Measurements from ENCODE around the gene ANKRD6.

ANKRD6 gene

DNA sequence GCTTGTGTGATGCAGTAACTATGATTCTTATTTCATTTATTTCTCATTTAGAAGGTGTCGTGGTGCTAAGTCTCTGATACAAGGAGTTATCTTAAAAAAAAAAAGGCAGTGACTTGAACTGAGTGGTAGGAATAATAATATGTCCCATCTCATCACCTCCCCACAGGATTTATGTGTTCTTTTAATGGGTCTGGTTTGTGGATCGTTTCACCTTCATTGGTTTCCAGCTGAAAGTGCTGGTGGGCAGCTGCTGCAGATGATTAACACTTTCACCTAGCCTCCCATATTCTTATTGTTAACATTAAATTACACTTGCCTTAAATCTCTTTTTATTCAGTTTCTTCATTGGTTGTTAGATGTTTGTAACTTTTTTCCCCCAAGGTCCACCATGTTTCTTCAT is 68.8 kb downstream of the ANKRD6 start:
- Histone ChIP-seq H3K27me3 (replicated peaks; ENCODE audit: control insufficient read depth, insufficient read depth, low read length, poor library complexity, severe bottlenecking) (no peaks in the 10 kb centered on the region), H3K36me3 (ENCODE audit: control insufficient read depth, insufficient read depth, low read length) (no peaks in the 10 kb centered on the region), H3K9me3 (ENCODE audit: control insufficient read depth, low read length) (no peaks in the 10 kb centered on the region), H3K4me3 (ENCODE audit: insufficient read depth, low read depth, low read length, poor library complexity, severe bottlenecking) (no peak overlapping the region), H3K4me1 (ENCODE audit: control insufficient read depth, insufficient read depth, low read length, poor library complexity, severe bottlenecking) (no peaks in the 10 kb centered on the region), H3K27ac (ENCODE audit: insufficient read depth, low read length, poor library complexity, severe bottlenecking) (no peak overlapping the region)
- no peak for DNase-seq

DNA sequence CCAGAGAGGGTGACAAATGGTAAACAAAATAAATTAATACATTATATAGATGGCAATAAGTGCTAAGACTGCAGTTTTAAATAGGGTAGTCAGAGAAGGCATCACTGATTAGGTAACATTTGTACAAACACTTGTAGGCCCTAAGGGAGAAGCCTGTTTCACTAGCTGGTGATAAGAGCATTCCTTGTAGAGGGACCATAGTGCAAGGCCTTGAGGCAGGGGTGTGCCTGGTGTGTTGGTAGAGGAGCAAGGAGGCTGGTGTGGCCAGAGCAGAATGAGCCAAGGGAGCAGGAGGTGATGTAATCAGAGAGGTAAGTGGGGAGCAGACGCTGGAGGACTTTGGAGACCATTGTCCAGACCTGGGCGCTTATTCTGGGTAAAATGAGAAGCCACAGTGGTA is 70.7 kb downstream of the ANKRD6 start:
- H3K9me3 ChIP-seq (ENCODE audit: control insufficient read depth, low read length) = no peaks in the 10 kb centered on the region
- no peaks in the 10 kb centered on the region for H3K36me3 ChIP-seq (ENCODE audit: control insufficient read depth, insufficient read depth, low read length)
- no peak overlapping the region for H3K27ac ChIP-seq (ENCODE audit: insufficient read depth, low read length, poor library complexity, severe bottlenecking)
- no peak for DNase-seq
- no peaks in the 10 kb centered on the region for H3K4me1 ChIP-seq (ENCODE audit: control insufficient read depth, insufficient read depth, low read length, poor library complexity, severe bottlenecking)
- no peaks in the 10 kb centered on the region for H3K27me3 ChIP-seq (replicated peaks; ENCODE audit: control insufficient read depth, insufficient read depth, low read length, poor library complexity, severe bottlenecking)
- no peak overlapping the region for H3K4me3 ChIP-seq (ENCODE audit: insufficient read depth, low read depth, low read length, poor library complexity, severe bottlenecking)

DNA sequence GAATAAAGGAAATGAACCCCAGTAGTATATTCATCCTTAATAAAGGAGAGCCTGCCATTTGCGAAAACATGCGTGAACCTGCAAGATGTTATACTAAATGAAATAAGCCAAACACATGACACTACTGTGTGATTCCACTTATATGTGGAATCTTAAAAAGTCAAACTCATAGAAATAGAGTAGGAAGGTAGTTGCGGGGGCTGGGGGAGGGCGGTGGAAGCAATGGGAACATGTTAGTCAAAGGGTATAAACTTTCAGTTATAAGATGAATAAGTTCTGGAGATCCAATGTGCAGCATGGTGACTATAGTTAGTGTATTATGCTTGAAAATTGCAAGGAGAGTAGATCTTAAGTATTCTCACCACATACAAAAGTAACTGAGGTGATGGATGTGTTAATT is 72.9 kb downstream of the ANKRD6 start:
- H3K4me1 ChIP-seq (ENCODE audit: control insufficient read depth, insufficient read depth, low read length, poor library complexity, severe bottlenecking) = no peaks in the 10 kb centered on the region
- DNase-seq = no peak
- H3K4me3 ChIP-seq (ENCODE audit: insufficient read depth, low read depth, low read length, poor library complexity, severe bottlenecking) = no peak overlapping the region
- H3K36me3 ChIP-seq (ENCODE audit: control insufficient read depth, insufficient read depth, low read length) = no peaks in the 10 kb centered on the region
- no peak overlapping the region for H3K27ac ChIP-seq (ENCODE audit: insufficient read depth, low read length, poor library complexity, severe bottlenecking)
- no peaks in the 10 kb centered on the region for H3K27me3 ChIP-seq (replicated peaks; ENCODE audit: control insufficient read depth, insufficient read depth, low read length, poor library complexity, severe bottlenecking)
- no peaks in the 10 kb centered on the region for H3K9me3 ChIP-seq (ENCODE audit: control insufficient read depth, low read length)

DNA sequence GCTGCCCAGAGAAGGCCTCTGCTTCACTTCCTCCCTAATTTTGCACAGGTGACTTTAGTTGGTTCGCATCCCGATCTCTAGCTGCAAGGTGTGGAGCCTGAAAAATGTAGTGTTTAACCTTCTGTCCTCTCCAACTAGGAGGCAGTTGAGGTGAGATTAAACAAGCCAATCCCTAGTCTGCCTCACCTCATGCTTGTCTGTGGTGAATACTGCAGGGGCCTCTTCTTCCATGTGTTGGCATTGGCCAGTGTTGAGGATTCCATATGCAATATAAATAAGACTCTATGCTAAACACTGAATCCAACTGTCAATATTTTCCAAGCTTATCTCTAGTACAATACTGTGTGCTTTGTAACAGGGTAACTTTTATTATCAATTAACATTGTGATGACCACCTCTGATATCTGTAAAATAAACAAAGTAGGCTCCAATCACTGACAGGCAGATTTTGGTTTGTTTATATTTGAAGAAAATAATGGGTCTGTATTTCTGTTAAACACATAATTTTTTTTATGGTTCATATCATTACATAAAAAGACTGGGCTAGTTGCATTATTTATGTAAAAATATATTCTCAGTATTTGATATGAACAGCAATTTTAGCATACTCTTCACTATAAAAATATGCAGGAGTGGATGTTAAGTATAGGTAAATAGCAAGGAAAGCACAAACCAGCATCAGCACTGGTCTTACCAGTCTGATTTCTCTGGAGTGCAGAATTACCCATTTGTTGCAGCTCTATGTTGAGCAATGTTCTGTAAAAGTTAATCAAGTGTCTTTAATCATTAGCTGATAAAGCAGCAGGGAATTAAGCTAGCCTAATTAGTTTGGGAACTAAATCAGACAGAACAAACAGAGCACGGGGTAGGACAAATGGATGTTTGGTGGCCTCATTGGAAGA is 74.0 kb downstream of the ANKRD6 start:
- H3K27me3 ChIP-seq (replicated peaks; ENCODE audit: control insufficient read depth, insufficient read depth, low read length, poor library complexity, severe bottlenecking) = no peaks in the 10 kb centered on the region
- no peak overlapping the region for H3K27ac ChIP-seq (ENCODE audit: insufficient read depth, low read length, poor library complexity, severe bottlenecking)
- DNase-seq = no peak
- H3K9me3 ChIP-seq (ENCODE audit: control insufficient read depth, low read length) = no peaks in the 10 kb centered on the region
- H3K36me3 ChIP-seq (ENCODE audit: control insufficient read depth, insufficient read depth, low read length) = no peaks in the 10 kb centered on the region
- no peaks in the 10 kb centered on the region for H3K4me1 ChIP-seq (ENCODE audit: control insufficient read depth, insufficient read depth, low read length, poor library complexity, severe bottlenecking)
- H3K4me3 ChIP-seq (ENCODE audit: insufficient read depth, low read depth, low read length, poor library complexity, severe bottlenecking) = no peak overlapping the region

DNA sequence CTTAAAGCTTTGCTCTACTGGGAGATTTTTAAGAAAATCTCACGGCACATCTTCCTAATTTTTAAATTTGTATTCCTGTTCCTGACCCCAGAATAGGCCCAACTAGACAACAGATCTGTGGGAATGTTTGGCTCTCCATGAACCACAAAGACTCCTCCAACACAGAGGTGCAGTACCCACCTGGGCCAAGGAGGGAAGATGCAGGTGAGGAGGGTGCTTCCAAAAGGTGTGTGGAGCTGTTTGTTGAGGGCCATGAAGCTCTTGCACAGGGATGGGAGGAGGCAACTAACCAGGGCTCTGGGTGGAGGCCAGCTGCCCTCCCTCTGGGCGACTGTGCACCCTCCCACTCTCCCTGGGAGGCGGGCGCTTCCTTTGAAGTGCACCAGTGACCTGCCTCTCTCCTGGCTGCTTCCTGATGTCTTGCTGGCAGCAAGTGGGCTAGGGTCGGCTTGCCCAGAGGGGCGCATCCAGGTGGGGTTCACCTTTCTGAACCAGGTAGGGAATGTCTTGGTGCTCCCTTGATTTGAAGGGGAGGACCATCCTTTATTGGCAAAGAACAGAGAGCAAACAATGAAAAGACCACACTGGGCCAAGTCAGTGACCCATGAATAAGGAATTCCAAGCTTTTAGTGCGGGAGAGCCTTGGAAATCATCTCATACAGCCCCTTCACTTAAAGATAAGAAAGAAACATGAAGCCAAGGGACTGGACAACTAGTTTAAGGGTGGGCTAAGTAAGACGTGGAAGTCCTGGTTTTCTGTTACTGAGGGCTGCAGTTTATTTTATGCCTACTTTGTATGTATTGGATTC is 76.0 kb downstream of the ANKRD6 start:
- Histone ChIP-seq H3K4me1 (ENCODE audit: control insufficient read depth, insufficient read depth, low read length, poor library complexity, severe bottlenecking) (no peaks in the 10 kb centered on the region), H3K4me3 (ENCODE audit: insufficient read depth, low read depth, low read length, poor library complexity, severe bottlenecking) (no peak overlapping the region), H3K27ac (ENCODE audit: insufficient read depth, low read length, poor library complexity, severe bottlenecking) (no peak overlapping the region), H3K27me3 (replicated peaks; ENCODE audit: control insufficient read depth, insufficient read depth, low read length, poor library complexity, severe bottlenecking) (no peaks in the 10 kb centered on the region), H3K36me3 (ENCODE audit: control insufficient read depth, insufficient read depth, low read length) (no peaks in the 10 kb centered on the region), H3K9me3 (ENCODE audit: control insufficient read depth, low read length) (no peaks in the 10 kb centered on the region)
- DNase-seq = no peak

DNA sequence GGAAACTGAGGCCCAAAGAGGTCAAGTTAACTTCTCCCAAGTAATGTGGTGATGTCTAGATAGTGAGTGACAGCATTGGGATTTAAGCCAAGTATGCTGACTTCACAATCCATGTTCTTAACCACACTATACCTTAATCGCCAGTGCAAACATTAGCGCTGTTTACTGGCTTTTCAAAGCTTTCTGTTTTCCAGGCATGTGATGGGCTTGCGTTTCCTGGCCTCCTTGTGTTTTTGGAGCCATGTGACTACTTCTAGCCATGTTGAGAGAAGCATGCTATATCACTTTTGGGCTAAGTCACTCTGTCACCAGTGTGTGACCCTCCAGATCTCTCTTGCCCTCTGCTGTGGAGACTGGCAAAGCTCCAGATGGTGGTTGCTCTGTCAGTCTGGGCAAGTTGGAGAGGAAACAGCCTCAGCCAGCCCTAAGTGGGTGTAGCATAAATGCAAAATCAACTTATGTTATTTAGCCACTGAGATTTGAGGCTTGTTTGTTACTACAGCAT is 76.9 kb downstream of the ANKRD6 start:
- Histone ChIP-seq H3K27ac (ENCODE audit: insufficient read depth, low read length, poor library complexity, severe bottlenecking) (no peak overlapping the region), H3K4me1 (ENCODE audit: control insufficient read depth, insufficient read depth, low read length, poor library complexity, severe bottlenecking) (no peaks in the 10 kb centered on the region), H3K27me3 (replicated peaks; ENCODE audit: control insufficient read depth, insufficient read depth, low read length, poor library complexity, severe bottlenecking) (no peaks in the 10 kb centered on the region), H3K9me3 (ENCODE audit: control insufficient read depth, low read length) (no peaks in the 10 kb centered on the region), H3K4me3 (ENCODE audit: insufficient read depth, low read depth, low read length, poor library complexity, severe bottlenecking) (no peak overlapping the region), H3K36me3 (ENCODE audit: control insufficient read depth, insufficient read depth, low read length) (no peaks in the 10 kb centered on the region)
- no peak for DNase-seq

DNA sequence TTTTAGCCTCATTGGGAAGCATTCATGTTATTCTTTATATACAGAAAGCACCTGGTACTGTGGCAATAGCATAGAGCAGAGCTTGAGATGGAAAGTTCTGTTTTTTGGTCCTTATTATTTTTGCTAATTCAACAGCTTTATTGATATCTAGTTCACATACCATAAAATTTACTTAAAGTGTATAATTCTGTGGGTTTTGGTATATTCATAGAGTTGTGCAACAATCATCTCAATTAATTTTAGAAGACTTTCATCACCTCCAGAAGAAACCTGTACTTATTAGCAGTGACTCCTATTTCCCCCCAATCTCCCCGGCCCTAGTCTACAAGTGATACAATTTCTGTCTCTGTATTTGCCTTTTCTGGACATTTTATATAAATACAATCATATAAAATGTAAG is 77.4 kb downstream of the ANKRD6 start:
- Histone ChIP-seq H3K4me3 (ENCODE audit: insufficient read depth, low read depth, low read length, poor library complexity, severe bottlenecking) (no peak overlapping the region), H3K36me3 (ENCODE audit: control insufficient read depth, insufficient read depth, low read length) (no peaks in the 10 kb centered on the region), H3K27ac (ENCODE audit: insufficient read depth, low read length, poor library complexity, severe bottlenecking) (no peak overlapping the region), H3K4me1 (ENCODE audit: control insufficient read depth, insufficient read depth, low read length, poor library complexity, severe bottlenecking) (no peaks in the 10 kb centered on the region), H3K27me3 (replicated peaks; ENCODE audit: control insufficient read depth, insufficient read depth, low read length, poor library complexity, severe bottlenecking) (no peaks in the 10 kb centered on the region), H3K9me3 (ENCODE audit: control insufficient read depth, low read length) (no peaks in the 10 kb centered on the region)
- no peak for DNase-seq

DNA sequence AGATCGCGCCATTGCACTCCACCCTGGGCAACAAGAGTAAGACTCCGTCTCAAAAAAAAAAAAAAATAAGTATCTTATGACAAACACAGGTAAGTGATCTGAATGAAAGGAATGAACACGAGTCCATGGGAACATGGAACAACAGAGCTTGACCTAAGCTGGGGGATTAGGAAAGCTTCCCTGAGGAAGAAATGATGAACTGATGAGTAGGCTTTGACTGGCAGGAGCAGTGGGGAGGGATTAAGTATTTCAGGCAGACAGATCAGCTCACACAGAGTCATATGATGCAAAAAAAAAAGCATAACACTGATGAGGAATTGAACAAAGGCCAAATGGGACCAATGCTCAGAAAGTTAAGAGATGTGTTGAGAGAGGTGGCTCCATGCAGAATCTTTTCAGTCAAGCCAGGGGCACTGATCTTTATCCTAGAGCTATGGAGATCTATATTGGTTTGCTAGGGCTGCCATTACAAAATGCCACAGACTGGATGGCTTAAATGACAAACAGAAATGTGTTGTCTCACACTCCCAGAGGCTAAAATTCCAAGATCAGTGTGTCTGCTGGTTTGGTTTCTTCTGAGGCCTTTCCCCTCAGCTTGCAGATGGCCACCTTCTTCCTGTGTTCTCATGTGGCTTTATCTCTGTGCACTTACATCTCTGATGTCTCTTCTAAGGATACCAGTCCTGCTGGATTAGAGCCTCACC is 85.6 kb downstream of the ANKRD6 start:
- H3K36me3 ChIP-seq (ENCODE audit: control insufficient read depth, insufficient read depth, low read length) = no peaks in the 10 kb centered on the region
- no peak overlapping the region for H3K27ac ChIP-seq (ENCODE audit: insufficient read depth, low read length, poor library complexity, severe bottlenecking)
- H3K4me3 ChIP-seq (ENCODE audit: insufficient read depth, low read depth, low read length, poor library complexity, severe bottlenecking) = no peak overlapping the region
- H3K4me1 ChIP-seq (ENCODE audit: control insufficient read depth, insufficient read depth, low read length, poor library complexity, severe bottlenecking) = no peaks in the 10 kb centered on the region
- H3K27me3 ChIP-seq (replicated peaks; ENCODE audit: control insufficient read depth, insufficient read depth, low read length, poor library complexity, severe bottlenecking) = no peaks in the 10 kb centered on the region
- no peak for DNase-seq
- no peaks in the 10 kb centered on the region for H3K9me3 ChIP-seq (ENCODE audit: control insufficient read depth, low read length)

DNA sequence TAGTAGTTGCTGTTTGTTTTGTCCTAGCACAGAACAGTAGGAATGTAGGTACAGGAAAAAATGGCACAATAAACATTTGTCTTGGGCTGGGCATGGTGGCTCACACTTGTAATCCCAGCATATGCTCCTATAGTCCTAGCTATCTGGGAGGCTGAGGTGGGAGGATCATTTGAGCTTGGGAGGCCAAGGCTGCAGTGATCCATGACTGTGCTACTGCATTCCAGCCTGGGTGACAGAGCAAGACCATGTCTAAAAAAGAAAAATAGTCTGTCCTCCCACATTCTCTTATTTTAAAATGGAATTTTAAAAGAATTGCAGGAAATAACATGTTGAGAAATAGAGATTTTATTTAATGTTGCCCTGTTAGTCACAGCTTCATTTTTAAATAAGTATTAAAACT is 87.8 kb downstream of the ANKRD6 start:
- Histone ChIP-seq H3K36me3 (ENCODE audit: control insufficient read depth, insufficient read depth, low read length) (no peaks in the 10 kb centered on the region), H3K4me3 (ENCODE audit: insufficient read depth, low read depth, low read length, poor library complexity, severe bottlenecking) (no peak overlapping the region), H3K9me3 (ENCODE audit: control insufficient read depth, low read length) (no peaks in the 10 kb centered on the region), H3K27ac (ENCODE audit: insufficient read depth, low read length, poor library complexity, severe bottlenecking) (no peak overlapping the region), H3K4me1 (ENCODE audit: control insufficient read depth, insufficient read depth, low read length, poor library complexity, severe bottlenecking) (no peaks in the 10 kb centered on the region), H3K27me3 (replicated peaks; ENCODE audit: control insufficient read depth, insufficient read depth, low read length, poor library complexity, severe bottlenecking) (no peaks in the 10 kb centered on the region)
- no peak for DNase-seq
